ENCODE measurements around the gene SKIC2.

- TF ChIP-seq EZH2phosphoT487 (IDR thresholded peaks at IDR 0.05; ENCODE audit: insufficient read depth, low read depth) (no peak), EZH2 (IDR thresholded peaks at IDR 0.05; ENCODE audit: insufficient read depth, poor library complexity, severe bottlenecking) (no peak)
These were observed 9.4 kb downstream of the SKIC2 start for GRCh38 chr6:31968326-31968725.

Measured in GM23248 (cell line).